Left lung (tissue), 10 donors: ENCODE results near the gene MARCO. TPM values are rescaled to one million over a fixed set of nuclear protein-coding genes. Genes with fewer than 3 reads are reported as not detected.

Experiments used
- ATAC-seq: fragments of 200-7000 bp; cut with Tn5 transposase; one replicate; pipeline ENCODE4 v1.9.1; 2020; ENCODE audit warnings: moderate library complexity
- DNase-seq, 4 donors: peaks; one replicate each; pipeline ENCODE4 v3.0.0-alpha.2; 2013 to 2020
- H3K27ac ChIP-seq, 2 donors: fragments of 200-600 bp; sonication (generic) in 1 of 2; one replicate each; pipeline versions ENCODE4 v1.5.0 to v1.8.0; 2020 to 2021
- H3K27me3 ChIP-seq, 2 donors: fragments of 200-600 bp; sonication (generic) in 1 of 2; one replicate each; pipeline versions ENCODE4 v1.5.0 to v1.8.0; 2020 to 2021
- H3K36me3 ChIP-seq, 2 donors: fragments of 200-600 bp; sonication (generic) in 1 of 2; one replicate each; pipeline versions ENCODE4 v1.5.0 to v1.8.0; 2020 to 2021
- H3K4me1 ChIP-seq, 2 donors: fragments of 200-600 bp; one replicate each; pipeline ENCODE4 v1.8.0; 2021
- H3K4me3 ChIP-seq, 2 donors: fragments of 200-600 bp; sonication (generic) in 1 of 2; one replicate each; pipeline versions ENCODE4 v1.5.0 to v1.8.0; 2020 to 2021; ENCODE audit warnings: mild to moderate bottlenecking in 1 of 2
- H3K9me3 ChIP-seq, 2 donors: fragments of 200-600 bp; sonication (generic) in 1 of 2; one replicate each; pipeline versions ENCODE4 v1.5.0 to v1.8.0; 2020 to 2021
- CTCF ChIP-seq, 2 donors: fragments of 200-600 bp; sonication (generic) in 1 of 2; IDR thresholded peaks; one replicate each; pipeline versions ENCODE4 v1.5.0 to v1.8.0; 2021; ENCODE audit warnings: antibody characterized with exemption in 2 of 2
- intact Hi-C, 2 donors: fragments of 100-400 bp; cut with DNase I; formaldehyde crosslinking; loops; one replicate each; pipeline versions ENCODE4 v1.11.2 to v1.14.2; 2022
- polyA plus RNA-seq, 6 donors: library from polyadenylated mRNA; unstranded; fragments of 120-200 nt; gene quantifications; one replicate each; pipeline ENCODE4 v1.2.1, GENCODE V29; 2013; ENCODE audit not compliant: insufficient read length in 6 of 6
- total RNA-seq, 2 donors: library from RNA; stranded (reverse); fragmentation: NEBNext Ultra II Directional; extraction: Animal tissue kit (Norgen Biotek cat#: 25700); gene quantifications; one replicate each; pipeline ENCODE4 v1.2.1, GENCODE V29; 2021
- donor health status: DM: no; HTN: yes; CAD: no.
- donor health status: DM: no; HTN: no; CAD: no.

MARCO gene
- total and polyA plus RNA-seq, 8 donors = 0.10 to 425 (median 0.35) TPM; not detected in 1

GRCh38 chr2:119024152-119024551, 82.2 kb downstream of the MARCO start:
- intact Hi-C loops = no loop called here
- ATAC-seq = no peak
- Histone ChIP-seq H3K36me3 (no peaks in the 10 kb centered on the region), H3K9me3 (no peaks in the 10 kb centered on the region), H3K27ac (no peak overlapping the region), H3K4me3 (no peak overlapping the region), H3K27me3 (peaks cover 0 to 12% of the 10 kb centered on the region in 2 donors), H3K4me1 (no peaks in the 10 kb centered on the region)
- no peak for TF ChIP-seq CTCF (IDR thresholded peaks at IDR 0.05)
- no peak for DNase-seq

GRCh38 chr2:119024568-119024967, 82.6 kb downstream of the MARCO start:
- no peaks in the 10 kb centered on the region for H3K4me1 ChIP-seq
- H3K9me3 ChIP-seq = no peaks in the 10 kb centered on the region
- no peak for ATAC-seq
- DNase-seq = no peak
- no peak for TF ChIP-seq CTCF (IDR thresholded peaks at IDR 0.05)
- peaks cover 0 to 13% of the 10 kb centered on the region in 2 donors for H3K27me3 ChIP-seq
- H3K36me3 ChIP-seq = no peaks in the 10 kb centered on the region
- no peak overlapping the region for H3K4me3 ChIP-seq
- no peak overlapping the region for H3K27ac ChIP-seq
- intact Hi-C loops = no loop called here

- intact Hi-C loops = no loop called here
Observed at GRCh38 chr2:119025013-119025412, 83.0 kb downstream of the MARCO start.

GRCh38 chr2:119025762-119026351, 83.9 kb downstream of the MARCO start:
- no peak overlapping the region for H3K4me3 ChIP-seq
- H3K27me3 ChIP-seq = peaks cover 0 to 19% of the 10 kb centered on the region in 2 donors
- no peaks in the 10 kb centered on the region for H3K9me3 ChIP-seq
- no peak overlapping the region for H3K27ac ChIP-seq
- intact Hi-C loops = no loop called here
- no peak for TF ChIP-seq CTCF (IDR thresholded peaks at IDR 0.05)
- H3K36me3 ChIP-seq = no peaks in the 10 kb centered on the region
- H3K4me1 ChIP-seq = no peaks in the 10 kb centered on the region
- DNase-seq (no peak), ATAC-seq (no peak)

More at GRCh38 chr2:119025013-119025412, 83.0 kb downstream of the MARCO start:
- no peaks in the 10 kb centered on the region for H3K9me3 ChIP-seq
- H3K36me3 ChIP-seq = no peaks in the 10 kb centered on the region
- peaks cover 0 to 13% of the 10 kb centered on the region in 2 donors for H3K27me3 ChIP-seq
- DNase-seq (no peak), ATAC-seq (no peak)
- no peaks in the 10 kb centered on the region for H3K4me1 ChIP-seq
- H3K4me3 ChIP-seq = no peak overlapping the region
- TF ChIP-seq CTCF (IDR thresholded peaks at IDR 0.05) = no peak
- H3K27ac ChIP-seq = no peak overlapping the region

GRCh38 chr2:119026890-119027289, 84.9 kb downstream of the MARCO start:
- Histone ChIP-seq H3K27ac (no peak overlapping the region), H3K4me1 (no peaks in the 10 kb centered on the region), H3K4me3 (no peak overlapping the region), H3K9me3 (no peaks in the 10 kb centered on the region), H3K36me3 (no peaks in the 10 kb centered on the region), H3K27me3 (peaks cover 0 to 20% of the 10 kb centered on the region in 2 donors)
- intact Hi-C loops = no loop called here
- DNase-seq = no peak
- ATAC-seq = no peak
- TF ChIP-seq CTCF (IDR thresholded peaks at IDR 0.05) = no peak
